Measurements from ENCODE around the gene PEX10.
"Not testable (repeated sequence)": the region's sequence is repeated elsewhere in the genome, so short reads cannot be mapped to it uniquely, and the experiment has no call there.

The PEX10 gene

DNA sequence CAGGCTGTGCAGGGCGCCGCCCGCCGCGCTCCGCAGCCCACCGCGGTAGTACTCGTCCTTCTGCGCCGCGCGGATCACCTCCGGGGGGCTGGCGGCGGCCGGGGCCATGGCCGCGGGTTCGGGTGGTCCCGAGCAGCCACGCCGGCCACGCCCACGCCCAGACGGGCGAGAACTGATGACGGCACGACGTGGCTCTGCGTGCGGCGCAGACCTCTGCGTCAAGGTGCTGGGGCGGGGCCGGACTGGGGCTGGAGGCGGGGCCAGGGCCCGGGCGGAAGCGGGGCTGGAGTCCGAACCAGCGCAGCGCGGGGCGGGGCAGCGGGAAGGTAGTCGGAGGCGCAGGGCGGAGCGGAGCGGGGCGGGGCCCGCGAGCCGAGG lies at the start of gene PEX10:
Gene PEX10, minus strand, starts transcription at position 170 of the 378 bp plus-strand sequence. Its CDS starts 62 bp downstream, at position 108.
- DNase-seq, result peak; percentile 98

DNA sequence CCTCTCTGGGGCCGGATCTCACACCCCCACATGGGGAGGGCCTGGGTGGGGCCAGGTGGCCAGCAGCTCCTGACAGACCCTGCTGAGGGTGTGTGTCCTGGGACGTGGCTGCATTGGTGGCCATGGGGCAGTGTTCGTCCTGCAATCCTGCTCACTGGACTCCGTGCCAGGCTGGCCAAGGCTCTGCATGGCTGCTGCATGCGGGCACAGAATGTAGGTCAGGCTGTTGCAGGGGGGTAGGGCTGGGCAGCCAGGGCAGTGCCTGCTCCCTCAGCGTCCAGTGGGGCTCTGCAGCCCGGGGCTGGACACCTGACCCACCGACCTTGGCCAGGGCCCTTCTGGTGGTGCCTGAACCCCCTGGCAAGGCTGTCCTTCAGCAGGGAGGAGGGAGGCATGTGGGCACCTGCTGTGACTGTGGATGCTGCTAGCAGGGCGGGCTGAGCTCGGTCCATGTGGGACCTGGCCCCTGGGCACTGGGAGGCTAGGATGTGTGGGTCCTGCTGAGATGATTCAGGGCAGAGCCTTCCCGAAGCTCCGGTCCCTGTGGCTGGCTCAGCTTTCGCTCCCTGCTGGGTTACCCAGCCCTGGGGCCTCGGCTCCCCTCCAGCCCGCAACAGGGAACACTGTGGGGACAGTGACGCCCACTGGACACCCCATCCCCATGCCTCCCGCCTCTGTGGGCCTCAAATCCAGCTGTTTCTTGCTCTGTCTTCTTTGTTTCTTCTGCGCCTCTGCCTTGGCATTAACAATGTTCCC lies 48.8 kb upstream of the PEX10 start:
- no peak for DNase-seq

DNA sequence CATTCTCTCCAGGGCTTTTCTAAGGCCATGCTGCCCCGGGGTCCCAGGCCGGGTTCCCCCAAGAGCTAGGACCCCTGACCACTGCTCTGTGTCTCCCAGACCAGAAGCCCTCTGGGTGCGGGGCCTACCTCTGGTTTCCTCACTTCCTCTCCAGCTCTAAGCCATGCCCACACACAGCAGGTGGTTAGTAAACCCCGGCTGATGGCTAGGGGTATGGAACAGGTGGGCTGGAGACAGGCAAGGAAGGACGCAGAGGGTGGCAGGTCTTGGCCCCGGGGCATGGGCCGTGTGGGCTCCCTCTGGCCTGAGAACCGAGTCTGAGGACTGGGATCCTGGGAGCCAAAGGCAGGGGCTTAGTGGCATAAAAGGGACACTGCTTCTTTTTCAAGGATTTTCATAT lies 47.8 kb upstream of the PEX10 start:
- DNase-seq, result no peak

DNA sequence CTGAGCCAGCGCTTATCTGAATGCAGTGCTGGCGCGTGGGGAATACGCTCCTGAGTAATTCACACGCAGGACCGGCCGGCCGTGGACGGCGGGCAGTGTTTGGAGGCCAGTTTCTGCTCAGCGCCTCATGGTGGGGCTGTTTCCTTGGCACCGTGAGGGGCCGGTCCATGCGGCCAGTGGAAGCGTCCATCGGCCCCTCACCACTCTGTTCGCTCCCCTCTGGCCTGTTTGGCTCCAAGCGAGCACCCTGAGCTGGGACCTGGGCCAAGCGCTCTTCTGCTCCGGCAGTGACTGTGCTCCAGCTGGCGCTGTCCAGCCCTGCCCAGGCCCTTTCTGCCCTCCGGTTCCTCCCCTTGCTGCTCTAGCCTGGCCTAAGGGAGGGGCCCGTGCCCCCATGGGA lies 47.4 kb upstream of the PEX10 start:
- no peak for DNase-seq

DNA sequence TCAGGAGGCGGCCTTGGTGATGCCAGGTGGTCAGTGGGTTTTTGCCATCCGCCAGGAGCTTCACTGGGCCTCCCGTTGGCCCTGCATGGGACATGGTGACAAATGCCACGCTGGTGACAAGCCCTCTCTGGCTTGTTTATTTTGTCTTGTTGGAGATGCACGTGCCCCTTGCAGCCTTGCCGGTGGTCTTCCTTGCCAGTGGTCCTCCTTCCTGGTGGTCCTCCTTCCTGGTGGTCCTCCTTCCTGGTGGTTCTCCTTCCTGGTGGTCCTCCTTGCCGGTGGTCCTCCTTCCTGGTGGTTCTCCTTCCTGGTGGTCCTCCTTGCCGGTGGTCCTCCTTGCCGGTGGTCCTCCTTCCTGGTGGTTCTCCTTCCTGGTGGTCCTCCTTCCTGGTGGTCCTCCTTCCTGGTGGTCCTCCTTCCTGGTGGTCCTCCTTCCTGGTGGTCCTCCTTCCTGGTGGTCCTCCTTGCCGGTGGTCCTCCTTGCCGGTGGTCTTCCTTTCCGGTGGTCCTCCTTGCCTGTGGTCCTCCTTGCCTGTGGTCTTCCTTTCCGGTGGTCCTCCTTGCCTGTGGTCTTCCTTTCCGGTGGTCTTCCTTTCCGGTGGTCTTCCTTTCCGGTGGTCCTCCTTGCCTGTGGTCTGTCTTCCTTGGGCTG lies 46.9 kb upstream of the PEX10 start:
- not testable (repeated sequence) for DNase-seq

DNA sequence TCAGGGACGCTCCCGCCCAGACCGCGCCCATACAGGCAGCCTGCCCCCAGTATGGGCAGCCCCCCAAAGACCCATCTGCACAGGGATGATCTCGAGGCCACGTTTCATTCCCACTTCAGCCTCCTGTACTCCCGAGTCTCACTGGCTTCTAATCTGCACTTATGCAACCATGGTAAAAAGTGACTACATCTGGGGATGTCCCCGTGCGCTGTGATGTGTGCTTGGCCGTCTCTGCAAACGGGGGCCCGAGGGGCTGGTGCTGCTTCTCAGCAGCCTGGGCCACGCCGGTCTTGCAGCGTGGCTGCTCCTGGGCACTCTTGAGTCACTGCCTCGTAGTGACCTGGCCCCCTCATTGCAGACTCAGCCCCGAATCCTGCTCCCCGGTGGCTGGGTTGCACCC lies 46.3 kb upstream of the PEX10 start:
- DNase-seq, result no peak

DNA sequence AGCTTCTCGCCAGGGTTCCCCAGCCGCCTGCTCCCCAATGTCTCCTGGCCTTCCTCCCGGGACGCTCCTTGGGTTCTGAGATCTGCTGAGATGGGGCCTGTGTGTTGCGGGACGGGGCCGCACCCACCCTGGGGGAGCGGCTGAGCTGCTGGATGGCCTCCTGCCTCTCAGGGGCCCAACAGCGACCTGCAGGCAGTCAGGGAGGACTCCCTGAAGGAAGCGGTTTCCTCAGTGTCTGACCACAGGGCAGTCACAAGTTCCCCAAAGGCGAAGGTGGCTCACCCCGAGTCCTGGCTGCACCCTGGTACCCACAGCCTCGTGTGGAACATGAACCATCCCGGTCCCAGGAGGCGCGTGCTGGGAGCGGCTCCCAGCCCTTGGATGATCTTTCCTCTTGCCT lies 45.1 kb upstream of the PEX10 start:
- DNase-seq, result no peak

DNA sequence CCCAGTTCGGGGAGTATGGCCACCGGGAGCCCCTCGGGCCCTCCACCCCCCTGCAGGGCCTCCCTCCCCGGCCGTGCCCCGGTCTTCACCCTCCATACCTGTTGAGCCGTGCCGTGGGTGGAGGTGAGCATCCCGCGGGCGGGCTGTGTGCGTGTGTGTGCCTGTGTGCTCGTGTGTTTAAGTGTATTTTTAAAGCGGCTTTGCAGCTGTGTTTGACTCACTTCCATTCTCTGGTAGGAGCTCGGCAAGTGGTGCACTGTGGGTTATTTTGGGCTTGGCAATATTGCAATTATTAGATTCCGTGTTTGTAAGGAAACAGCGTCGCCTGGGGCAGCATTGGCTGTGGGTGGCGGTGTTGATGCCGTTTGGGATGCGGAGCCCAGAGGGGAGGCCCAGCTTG lies 43.4 kb upstream of the PEX10 start:
- DNase-seq, result no peak

DNA sequence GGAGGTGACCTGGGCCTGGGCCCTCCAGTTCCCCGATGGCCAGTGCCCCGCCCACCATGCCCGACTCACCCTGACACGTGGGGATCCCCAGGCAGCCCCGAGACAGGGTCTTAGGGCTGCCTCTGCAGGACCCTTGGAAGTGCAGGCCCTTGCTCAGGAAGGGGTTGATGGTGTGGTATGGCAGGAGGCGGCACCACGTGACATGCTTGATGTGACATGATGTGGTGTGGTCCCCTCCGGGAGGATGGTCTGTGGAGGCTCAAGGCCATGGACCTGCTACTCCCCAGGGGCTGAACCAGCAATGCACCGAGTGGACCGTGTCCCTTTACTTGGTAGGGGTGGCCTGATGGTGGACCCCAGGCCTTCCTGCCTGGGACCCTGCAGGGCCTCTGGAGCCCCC lies 41.9 kb upstream of the PEX10 start:
- no peak for DNase-seq

DNA sequence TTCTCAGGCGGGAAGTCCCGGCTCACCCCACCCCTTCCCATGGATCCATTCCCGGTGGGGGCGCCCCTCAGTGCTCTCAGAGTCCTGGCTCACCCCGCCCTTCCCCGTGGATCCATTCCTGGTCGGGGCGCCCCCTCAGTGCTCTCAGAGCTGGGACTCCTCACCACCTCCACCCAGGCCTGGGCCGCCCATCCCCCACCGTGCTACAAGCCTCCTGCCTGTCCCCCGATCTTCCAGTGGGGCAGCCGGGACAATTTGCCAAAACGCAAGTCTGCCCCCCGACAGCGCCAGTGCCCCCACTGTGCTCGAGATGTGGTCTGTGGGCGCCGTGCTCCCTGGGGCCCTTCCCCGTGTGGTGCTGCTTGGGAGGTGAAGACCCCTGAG lies 40.6 kb upstream of the PEX10 start:
- DNase-seq, result no peak

DNA sequence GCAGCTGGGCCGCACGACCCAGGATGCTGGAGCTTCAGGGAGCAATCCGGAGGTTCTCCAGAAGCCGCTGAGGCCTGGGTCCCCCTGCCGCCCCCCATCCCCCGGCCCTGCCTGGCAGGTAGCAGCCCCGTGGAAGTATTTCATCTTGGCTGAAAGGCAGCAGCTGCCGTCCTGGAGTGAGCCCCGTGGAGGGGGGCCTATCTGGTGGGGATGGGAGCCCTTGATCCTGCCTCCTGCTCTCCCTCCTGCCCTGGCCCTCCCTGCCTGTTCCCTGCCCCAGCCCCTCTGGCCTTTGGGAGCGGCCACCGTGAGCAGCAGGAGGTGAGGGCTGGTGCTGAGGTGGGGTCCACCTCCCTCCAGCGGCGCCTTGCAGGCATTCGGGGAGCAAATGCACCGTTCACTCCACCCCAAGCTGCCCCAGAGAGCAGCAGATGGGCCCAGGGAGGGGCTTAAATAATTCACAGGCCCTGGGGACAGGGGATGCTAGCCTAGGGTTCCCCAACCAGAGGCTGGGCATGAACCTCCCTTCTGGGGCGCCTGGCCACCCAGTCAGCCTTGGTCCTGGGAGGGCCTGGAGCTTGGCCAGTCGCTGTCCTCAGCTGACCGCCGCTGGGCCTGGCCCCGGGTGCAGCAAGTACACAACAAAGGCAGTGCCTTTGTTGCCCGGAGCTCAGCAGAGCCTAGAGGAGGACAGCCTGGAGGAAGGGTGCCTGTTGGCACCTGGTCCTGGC lies 40.0 kb upstream of the PEX10 start:
- DNase-seq, result no peak

DNA sequence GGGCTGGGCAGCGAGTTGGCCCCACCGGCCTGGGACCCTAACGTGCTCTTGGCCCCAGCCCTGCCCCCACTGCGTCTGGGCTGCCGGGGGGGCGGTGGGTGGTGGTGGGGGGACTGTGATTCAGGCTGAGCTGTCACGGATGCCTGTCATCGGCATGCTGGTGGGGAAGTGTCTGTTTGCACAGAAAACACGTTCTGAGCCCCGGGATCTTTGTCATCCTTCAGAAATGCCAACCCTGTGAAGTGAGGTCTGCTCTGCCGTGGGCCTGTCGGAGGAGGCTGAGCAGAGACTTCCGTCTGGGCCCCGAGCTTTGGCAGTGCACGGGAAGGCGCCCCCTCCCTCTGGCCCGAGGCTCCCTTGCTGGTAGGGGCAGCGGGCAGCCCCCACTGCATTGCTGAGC lies 39.4 kb upstream of the PEX10 start:
- no peak for DNase-seq

DNA sequence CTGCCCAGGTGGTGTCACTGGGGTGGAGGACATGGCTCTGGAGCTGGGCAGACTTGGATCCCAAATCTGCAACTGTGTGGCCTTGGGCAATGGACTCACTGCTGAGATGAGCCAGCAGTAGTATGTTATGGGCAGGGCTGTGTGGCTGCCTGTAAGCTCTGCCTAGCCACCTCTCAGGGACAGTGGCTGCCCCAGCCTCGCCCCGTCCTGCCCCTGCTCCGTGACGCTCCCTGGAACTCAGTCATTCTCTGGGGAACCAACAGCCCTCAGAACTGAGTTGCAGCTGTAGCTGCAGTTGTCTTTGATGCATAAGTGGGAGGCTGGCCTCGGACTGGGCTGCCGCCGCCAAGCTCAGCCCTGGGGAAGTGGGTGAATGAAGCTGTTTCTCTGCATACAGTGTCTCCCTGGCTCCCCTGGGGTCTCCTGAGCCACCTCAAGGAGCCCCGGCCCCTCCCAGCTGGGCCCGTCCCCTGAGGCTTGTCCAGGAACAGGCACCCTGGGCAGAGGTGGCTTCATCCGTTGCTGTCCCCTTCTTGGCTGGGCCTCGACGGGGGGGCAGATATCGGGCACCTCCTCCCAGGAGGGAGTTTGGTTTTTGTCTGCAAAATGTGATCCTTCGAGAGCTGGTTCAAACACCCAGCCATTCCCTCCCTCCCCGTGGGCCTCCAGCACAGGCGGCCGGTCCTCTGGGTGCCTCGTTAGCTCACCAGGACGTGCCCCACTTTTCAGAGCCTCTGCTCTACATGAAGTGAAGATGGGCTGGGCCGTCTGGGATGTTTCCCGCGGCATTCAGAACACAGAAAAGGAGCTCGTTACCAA lies 37.5 kb upstream of the PEX10 start:
- no peak for DNase-seq

DNA sequence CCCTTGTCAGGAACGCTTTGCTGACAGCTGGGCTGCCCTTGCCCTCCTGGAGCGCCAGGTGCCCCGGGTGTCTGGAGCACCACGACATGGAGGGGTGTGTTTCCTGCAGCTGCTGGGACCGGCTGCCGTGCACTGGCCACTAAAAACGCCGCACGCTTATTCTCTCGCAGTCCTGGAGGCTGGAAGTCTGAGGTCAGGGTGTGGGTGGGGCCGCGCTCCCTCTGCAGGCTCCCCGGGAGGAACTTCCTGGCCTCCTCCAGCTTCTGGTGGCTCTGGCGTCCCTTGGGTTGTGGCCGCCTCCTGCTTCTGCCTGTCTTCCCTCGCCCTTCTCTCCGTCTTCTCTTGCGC lies 35.7 kb upstream of the PEX10 start:
- no peak for DNase-seq

DNA sequence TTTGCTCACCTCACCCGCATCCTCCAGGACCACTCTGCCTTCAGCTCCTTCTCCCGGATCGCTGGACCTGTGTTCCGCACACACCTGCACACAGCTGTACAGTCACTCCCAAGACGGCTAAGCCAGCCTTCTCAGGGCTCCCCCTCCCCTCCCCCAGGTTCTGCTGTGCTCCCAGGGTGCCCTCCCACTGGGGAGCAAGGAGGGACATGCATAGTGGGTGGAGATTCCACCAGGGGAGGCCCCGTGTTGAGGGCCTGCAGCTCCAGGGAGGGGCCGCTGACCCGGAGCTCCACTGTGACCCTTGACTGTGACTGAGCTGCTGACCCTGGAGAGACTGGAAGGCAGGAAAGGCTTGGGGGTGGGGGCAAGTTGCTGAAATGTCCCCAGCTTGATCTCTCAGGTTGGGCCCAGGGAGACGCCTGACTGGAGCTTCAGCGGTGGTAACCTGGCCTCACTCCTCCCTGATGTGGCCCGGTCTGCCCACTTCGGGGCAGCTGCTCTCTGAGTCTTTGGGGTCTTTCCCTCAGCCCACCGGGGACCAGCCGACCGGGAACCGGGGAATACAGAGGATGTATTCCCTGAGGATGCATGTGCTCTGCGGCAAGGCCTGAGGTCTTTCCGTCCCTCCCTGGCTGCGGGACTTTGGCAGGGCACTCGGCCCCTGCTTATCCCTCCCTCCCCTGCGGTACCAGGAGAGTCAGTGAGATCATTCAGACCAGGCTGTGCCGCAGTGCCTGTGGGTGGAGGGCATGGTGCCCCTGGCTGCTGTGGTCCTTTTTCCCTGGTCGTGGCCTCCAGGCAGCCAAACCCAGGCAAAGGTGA lies 35.1 kb upstream of the PEX10 start:
- DNase-seq, result no peak

DNA sequence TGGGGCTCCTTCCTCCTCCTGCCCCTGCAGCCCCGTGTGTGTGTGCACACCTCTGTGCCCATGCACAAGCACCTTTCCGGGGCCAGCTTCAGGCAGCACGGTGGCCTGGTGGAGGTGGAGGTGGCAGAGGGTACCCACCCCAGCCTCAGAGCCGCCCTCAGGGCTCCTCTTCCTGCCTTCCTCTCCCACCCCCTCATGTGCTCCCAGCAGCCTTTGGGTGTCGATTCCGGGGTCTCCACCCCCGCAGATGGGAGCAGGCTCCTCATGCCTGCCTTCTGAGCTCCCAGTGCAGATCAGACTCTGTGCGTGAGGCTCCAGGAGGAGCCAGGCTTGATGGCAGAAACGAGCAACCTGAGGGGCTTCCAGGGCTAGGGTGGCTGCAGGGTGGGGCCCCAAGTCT lies 34.5 kb upstream of the PEX10 start:
- DNase-seq, result no peak

DNA sequence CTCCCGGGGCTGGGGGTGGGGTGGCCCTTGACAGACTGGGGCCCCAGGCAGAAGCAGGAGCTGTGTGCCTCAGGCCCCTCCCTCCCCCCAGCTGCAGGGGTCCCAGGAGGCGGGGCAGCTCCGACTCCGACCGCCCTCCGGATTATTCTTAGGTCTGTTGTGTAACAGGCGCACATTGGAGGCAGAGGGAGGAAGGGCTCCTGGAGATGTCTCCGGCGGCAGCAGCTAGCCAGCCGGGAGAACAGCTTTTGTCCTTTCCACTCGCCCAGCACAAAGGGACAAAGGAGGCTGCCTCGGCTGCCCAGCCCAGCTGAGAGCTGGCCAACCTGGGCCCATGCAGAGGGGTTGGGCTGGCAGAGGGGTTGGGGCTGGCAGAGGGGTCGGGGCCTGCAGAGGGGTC lies 34.0 kb upstream of the PEX10 start:
- no peak for DNase-seq

DNA sequence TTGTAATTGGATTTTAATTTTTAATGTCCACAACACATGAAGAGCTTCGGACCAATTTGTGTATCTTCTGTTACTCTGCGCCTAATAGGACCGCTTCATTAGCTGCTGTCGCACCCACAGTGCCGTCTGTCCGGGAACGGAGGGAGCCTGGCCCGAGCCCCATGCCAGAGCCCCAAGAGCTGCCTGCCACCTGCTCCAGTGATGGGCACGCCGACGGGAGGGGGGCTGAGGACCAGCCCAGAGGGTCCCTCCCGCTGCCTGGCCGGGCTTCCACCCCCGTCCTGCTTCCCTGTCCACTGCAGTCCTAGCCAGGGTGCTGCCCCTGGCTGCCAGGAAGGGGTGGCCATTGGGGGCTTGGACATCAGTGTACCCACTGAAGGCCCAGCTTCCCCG lies 33.5 kb upstream of the PEX10 start:
- DNase-seq, result no peak

DNA sequence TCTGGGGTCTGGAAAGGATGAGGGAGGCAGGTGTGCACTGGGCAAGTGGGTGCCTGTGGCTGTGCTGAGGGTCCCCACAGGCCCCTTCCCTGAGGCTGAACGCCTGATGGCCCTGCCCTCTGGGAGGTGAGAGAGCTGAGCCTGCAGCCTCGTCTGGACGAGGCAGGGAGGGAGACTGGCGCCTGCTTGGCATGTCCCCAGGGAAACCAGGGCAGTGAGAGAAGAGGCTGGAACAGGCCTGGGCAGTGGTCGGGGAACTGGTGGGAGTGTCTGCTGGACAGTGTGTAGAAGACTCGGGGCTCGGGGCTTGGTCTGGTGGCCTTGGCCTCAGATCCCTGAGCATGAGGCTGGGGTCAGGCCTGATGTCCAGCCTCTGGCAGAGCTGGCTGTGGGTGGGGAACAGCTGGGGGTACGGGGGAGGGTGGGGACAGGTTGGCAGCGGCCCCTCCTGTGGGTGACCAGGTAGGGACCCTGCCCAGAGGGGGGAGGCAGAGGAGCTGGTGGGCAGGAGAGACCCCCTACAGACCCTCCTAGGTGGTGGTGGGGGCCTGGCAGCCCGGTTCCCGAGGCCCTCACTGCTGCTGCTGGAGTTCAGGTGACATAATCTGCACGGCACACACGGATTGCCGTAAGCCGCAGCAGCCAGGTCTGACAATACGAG lies 32.9 kb upstream of the PEX10 start:
- no peak for DNase-seq

DNA sequence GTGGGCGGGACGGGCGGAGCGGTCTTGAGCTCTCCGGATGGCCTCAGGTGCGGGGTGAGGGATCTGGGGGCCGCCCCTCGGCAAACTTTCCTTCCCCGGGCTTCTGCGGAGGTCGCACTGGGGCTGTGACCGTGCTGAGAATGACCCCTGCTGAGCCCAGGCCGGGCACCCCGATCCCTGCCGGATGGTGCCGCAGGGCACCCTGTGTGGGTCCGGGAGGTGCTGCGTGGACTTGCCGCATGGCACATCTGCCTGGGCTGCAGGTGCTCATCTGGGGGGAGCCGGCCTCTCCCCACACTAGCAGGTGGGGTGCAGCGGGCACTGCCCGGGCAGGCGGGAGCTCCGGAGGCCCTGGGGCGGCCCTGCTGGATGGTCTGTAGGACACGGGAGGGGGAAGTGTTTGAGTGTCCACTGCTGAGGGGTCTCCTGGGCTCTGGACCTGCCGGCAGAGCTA lies 31.8 kb upstream of the PEX10 start:
- DNase-seq, result no peak

DNA sequence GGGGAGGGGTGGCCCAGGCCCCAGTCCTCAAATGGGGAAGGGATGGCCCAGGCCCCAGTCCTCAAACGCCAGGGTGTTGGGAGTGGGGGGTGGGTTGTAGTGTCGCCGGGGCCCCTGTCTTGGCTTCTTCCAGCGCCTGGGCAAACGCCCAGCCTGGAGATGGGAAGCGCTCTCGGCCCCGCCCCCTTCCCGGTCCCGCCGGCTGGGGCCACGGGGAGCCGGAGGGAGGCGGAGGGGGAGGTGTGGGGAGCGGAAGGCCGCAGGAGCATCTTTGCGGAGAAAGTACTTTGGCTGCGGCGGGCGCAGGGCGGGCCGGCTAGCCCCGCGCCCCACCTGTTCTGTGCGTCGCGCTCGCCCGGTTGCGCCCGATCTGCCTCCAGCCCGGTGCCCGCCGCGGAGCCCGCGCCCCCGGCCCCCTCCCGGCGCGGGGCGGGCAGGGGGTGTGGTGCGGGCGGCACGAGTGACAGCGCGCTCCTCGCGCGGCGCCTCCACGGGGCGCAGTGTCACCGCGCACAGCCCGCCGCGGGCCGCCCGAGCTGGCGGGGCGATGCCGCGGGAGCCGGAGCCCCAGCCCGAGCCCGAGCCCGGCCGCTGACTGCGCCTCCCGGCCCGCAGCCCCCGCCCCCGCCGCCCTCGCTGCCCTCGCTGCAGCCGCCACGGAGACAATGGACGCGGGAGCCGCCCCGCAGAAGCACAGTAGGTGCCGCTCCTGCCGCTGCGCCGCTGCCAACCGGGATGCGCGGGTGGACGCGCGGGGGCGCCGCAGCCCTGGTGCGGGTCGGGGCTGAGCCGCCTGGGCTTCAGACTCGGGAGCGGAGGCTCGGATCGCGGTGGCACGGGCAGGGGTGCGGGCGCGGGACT lies 31.1 kb upstream of the PEX10 start:
- peak; percentile 23 for DNase-seq
